ENCODE data around the gene DHFR. TPM values are rescaled to one million over a fixed set of nuclear protein-coding genes. Genes with fewer than 3 reads are reported as not detected.

The DHFR gene
- total RNA-seq, 1 experiment from 2014 or later: 72.2 TPM

- Histone ChIP-seq H2AK5ac (ENCODE audit: insufficient read length, low read length) (no peak overlapping the region), H2BK20ac (ENCODE audit: low read depth, low read length, poor library complexity, severe bottlenecking) (no peak overlapping the region), H2BK12ac (ENCODE audit: insufficient read length, low read depth, low read length) (no peak overlapping the region), H3K27ac (ENCODE audit: insufficient read length, low read depth, low read length) (no peak overlapping the region), H2AFZ (ENCODE audit: low read length) (no peak overlapping the region), H3K27me3 (ENCODE audit: insufficient read depth, low read length) (no peaks in the 10 kb centered on the region), H3K9ac (ENCODE audit: extremely low read depth, insufficient read length, low read length) (no peak overlapping the region), H3K4ac (ENCODE audit: low read depth, low read length) (no peak overlapping the region), H4K8ac (replicated peaks; ENCODE audit: insufficient read length, low read depth, low read length) (no peak overlapping the region), H2BK15ac (ENCODE audit: low read depth, low read length) (no peak overlapping the region), H3K23me2 (ENCODE audit: insufficient read length, low read depth, low read length, poor library complexity, severe bottlenecking) (no peaks in the 10 kb centered on the region), H3K4me2 (ENCODE audit: insufficient read depth, insufficient read length, low read length) (no peak overlapping the region), H3K23ac (ENCODE audit: insufficient read length, low read depth, low read length) (no peak overlapping the region), H3K56ac (ENCODE audit: insufficient read length, low read depth, low read length) (no peak overlapping the region), H2BK120ac (ENCODE audit: low read depth, low read length, poor library complexity, severe bottlenecking) (no peak overlapping the region), H4K5ac (ENCODE audit: insufficient read length, low read depth, low read length) (no peak overlapping the region), H3K79me2 (ENCODE audit: insufficient read depth, low read length) (no peaks in the 10 kb centered on the region), H3T11ph (ENCODE audit: low read length) (no peak overlapping the region), H4K91ac (ENCODE audit: insufficient read length, low read depth, low read length) (no peak overlapping the region), H3K18ac (ENCODE audit: insufficient read length, low read depth, low read length) (no peak overlapping the region), H3K4me1 (ENCODE audit: insufficient read depth, low read length) (no peaks in the 10 kb centered on the region), H3K79me1 (ENCODE audit: insufficient read depth, low read depth, low read length, poor library complexity, severe bottlenecking) (no peaks in the 10 kb centered on the region), H3K14ac (ENCODE audit: insufficient read depth, low read length) (no peak overlapping the region), H3K9me3 (ENCODE audit: control insufficient read depth, low read depth, low read length) (no peaks in the 10 kb centered on the region), H4K20me1 (ENCODE audit: control insufficient read depth, insufficient read depth, insufficient read length) (no peaks in the 10 kb centered on the region), H2BK5ac (ENCODE audit: insufficient read length, low read length) (no peak overlapping the region)
- DNase-seq: no peak
- Mint-ChIP-seq H3K27ac (no peak overlapping the region), H3K27me3 (ENCODE audit: low read depth) (no peaks in the 10 kb centered on the region; the same call in 1 of the 2 replicates), H3K36me3 (ENCODE audit: insufficient read depth in 1 of 3, low read depth in 3 of 3) (no peaks in the 10 kb centered on the region), H3K9me3 (no peaks in the 10 kb centered on the region), H3K4me3 (no peak overlapping the region), H3K4me1 (peaks cover 3% of the 10 kb centered on the region in 2 experiments)
- no CpG with 5 or more reads among the region's 7 CpGs for WGBS (ENCODE audit: extremely low coverage, insufficient read length, low lambda C conversion rate)
- no peak for TF ChIP-seq CTCF (conservative IDR thresholded peaks at IDR 0.05)
Observed at GRCh38 chr5:80597500-80597899, 57.3 kb downstream of the DHFR start.
